ENCODE measurements around the gene PRODH2. TPM values are rescaled to one million over a fixed set of nuclear protein-coding genes. Genes with fewer than 3 reads are reported as not detected.

The PRODH2 gene
- polyA plus RNA-seq, 2 of the 4 experiments (the other 2 are of a cell fraction): 0.92 to 1.0 TPM

DNA sequence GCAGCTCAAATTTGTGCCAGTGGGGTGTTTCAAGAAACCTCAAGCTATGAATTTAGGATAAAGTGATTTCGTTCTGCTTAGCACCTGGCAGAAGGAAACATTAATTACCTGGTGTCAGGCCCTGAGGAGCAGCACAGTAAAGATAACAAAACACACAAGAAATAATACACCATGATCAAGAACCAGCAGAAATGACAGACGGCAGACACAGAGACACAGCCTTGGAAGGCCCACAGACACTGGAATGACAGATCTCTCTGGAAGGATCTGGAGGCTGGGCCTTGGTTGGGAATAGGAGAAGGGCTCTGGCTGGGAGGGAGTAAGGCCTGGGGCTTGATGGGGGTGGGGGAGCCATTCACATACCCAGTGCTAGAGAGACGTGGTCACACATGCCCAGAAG, 10.8 kb downstream of the PRODH2 start:
- Histone ChIP-seq H3K4me3 (no peak overlapping the region), H3K27ac (no peak overlapping the region), H3K4me1 (no peaks in the 10 kb centered on the region), H3K9me3 (peaks cover 5% of the 10 kb centered on the region; the same call in 1 of the 3 replicates), H3K4me2 (no peak overlapping the region)
- ATAC-seq (no peak), FAIRE-seq (no peak), DNase-seq (ENCODE audit: low read depth in 1 of 2, low spot score in 1 of 2) (no peak)
- CTCF ChIA-PET: interaction anchor here (1.0 to 2.6 kb wide), 6 partner anchors 8 to 80 kb away, joined by 3 to 12 read pairs (median 4); no protein-coding TSS in a partner anchor
- POLR2A ChIA-PET: no interaction called here
- WGBS (ENCODE audit: missing lambda C conversion rate): 35% methylated on average over 3 of the region's 3 CpGs
- TF ChIP-seq KDM1A (IDR thresholded peaks at IDR 0.05; ENCODE audit: low read depth) (no peak), FOSL2 (IDR thresholded peaks at IDR 0.05) (no peak), FOSL2 (CRISPR knock-in tag; IDR thresholded peaks at IDR 0.05) (no peak), POLR2AphosphoS2 (conservative IDR thresholded peaks at IDR 0.05; ENCODE audit: low read length) (no peak), HES2 (IDR thresholded peaks at IDR 0.05) (no peak), MAZ (IDR thresholded peaks at IDR 0.05; ENCODE audit: borderline replicate concordance, low read depth, low read length) (no peak), HOXB13 (CRISPR knock-in tag; IDR thresholded peaks at IDR 0.05; ENCODE audit: low read depth) (no peak)

DNA sequence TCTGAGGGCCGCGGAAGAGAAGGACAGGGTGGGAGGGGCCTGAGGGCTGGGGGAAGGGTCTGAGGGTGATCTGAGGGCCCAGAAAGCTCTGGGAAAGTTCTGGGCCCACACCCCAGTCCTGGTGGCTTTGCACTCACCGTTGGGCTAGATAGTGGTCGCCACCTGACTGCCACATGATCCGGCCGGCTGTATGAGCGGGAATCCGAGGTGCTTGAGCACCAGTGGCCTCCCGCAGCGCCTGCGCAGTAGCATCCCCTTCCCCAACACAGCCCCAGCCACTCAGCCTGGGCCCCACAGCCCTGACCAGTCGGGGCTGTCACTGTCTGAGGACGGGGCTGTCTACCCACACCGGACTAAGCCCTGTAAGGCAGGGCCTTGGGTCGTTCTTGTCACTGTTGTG, 15.0 kb downstream of the PRODH2 start:
- no peak overlapping the region for H3K4me3 ChIP-seq
- H3K4me2 ChIP-seq: no peak overlapping the region
- FAIRE-seq (no peak), DNase-seq (ENCODE audit: low read depth in 1 of 2, low spot score in 1 of 2) (no peak), ATAC-seq (peak; percentile 16 to 40; a peak in 5 of 6 replicates)
- no peak overlapping the region for H3K27ac ChIP-seq
- TF ChIP-seq, protein P1, sequence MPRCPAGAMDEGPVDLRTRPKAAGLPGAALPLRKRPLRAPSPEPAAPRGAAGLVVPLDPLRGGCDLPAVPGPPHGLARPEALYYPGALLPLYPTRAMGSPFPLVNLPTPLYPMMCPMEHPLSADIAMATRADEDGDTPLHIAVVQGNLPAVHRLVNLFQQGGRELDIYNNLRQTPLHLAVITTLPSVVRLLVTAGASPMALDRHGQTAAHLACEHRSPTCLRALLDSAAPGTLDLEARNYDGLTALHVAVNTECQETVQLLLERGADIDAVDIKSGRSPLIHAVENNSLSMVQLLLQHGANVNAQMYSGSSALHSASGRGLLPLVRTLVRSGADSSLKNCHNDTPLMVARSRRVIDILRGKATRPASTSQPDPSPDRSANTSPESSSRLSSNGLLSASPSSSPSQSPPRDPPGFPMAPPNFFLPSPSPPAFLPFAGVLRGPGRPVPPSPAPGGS (IDR thresholded peaks at IDR 0.05): no peak
- no peak for TF ChIP-seq REST (IDR thresholded peaks at IDR 0.05)
- no peak for TF ChIP-seq HMGXB4 (CRISPR knock-in tag; IDR thresholded peaks at IDR 0.05; ENCODE audit: borderline replicate concordance)
- TF ChIP-seq, protein P2, sequence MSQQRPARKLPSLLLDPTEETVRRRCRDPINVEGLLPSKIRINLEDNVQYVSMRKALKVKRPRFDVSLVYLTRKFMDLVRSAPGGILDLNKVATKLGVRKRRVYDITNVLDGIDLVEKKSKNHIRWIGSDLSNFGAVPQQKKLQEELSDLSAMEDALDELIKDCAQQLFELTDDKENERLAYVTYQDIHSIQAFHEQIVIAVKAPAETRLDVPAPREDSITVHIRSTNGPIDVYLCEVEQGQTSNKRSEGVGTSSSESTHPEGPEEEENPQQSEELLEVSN (IDR thresholded peaks at IDR 0.05; ENCODE audit: borderline replicate concordance, low read depth): no peak
- TF ChIP-seq CHD4 (IDR thresholded peaks at IDR 0.05; ENCODE audit: borderline replicate concordance): no peak
- no peak for TF ChIP-seq CBX8 (IDR thresholded peaks at IDR 0.05)
- TF ChIP-seq POLR2AphosphoS2 (conservative IDR thresholded peaks at IDR 0.05; ENCODE audit: low read length): no peak
- no peak for TF ChIP-seq SMC3 (IDR thresholded peaks at IDR 0.05)
- no peak for TF ChIP-seq CEBPB (IDR thresholded peaks at IDR 0.05)
- no peak for TF ChIP-seq EHF (CRISPR knock-in tag; IDR thresholded peaks at IDR 0.05)
- TF ChIP-seq ESRRA (IDR thresholded peaks at IDR 0.05; ENCODE audit: borderline replicate concordance, low read length): no peak
- TF ChIP-seq FOSL2 (IDR thresholded peaks at IDR 0.05): no peak
- TF ChIP-seq FOSL2 (CRISPR knock-in tag; IDR thresholded peaks at IDR 0.05): no peak
- TF ChIP-seq RAD21 (conservative IDR thresholded peaks at IDR 0.05 in 1 of 2, IDR thresholded peaks at IDR 0.05 in 1 of 2): no peak
- no peak for TF ChIP-seq PBX3 (IDR thresholded peaks at IDR 0.05)
- TF ChIP-seq KDM5A (IDR thresholded peaks at IDR 0.05): no peak
- no peak for TF ChIP-seq HOXB5 (CRISPR knock-in tag; IDR thresholded peaks at IDR 0.05)
- H3K9me3 ChIP-seq: peaks cover 5% of the 10 kb centered on the region; the same call in 1 of the 3 replicates
- POLR2A ChIA-PET: no interaction called here
- WGBS (ENCODE audit: missing lambda C conversion rate): 69% methylated on average over 13 of the region's 15 CpGs
- peaks cover 8% of the 10 kb centered on the region for H3K4me1 ChIP-seq
- CTCF ChIA-PET: interaction anchor here (0.6 to 1.2 kb wide), 4 partner anchors 17 to 123 kb away, joined by 3 to 6 read pairs (median 4); no protein-coding TSS in a partner anchor

All from A549 (cell line).